Kidney (tissue), 14 donors: ENCODE measurements around the gene RAB6B. TPM values are rescaled to one million over a fixed set of nuclear protein-coding genes. Genes with fewer than 3 reads are reported as not detected.

Experiments used
- DNase-seq, 5 donors: peaks; one replicate each; pipeline ENCODE4 v3.0.0-alpha.2; 2013 to 2020
- FAIRE-seq: peaks from 2 replicates; lab custom pipeline; 2012; peaks lifted over from hg19 to GRCh38; lab: Jason Lieb, UNC
- H3K27ac ChIP-seq, 2 donors: one replicate each; pipeline ENCODE4 v1.7.0; 2013; ENCODE audit warnings: low read depth in 2 of 2, low read length in 2 of 2, inconsistent platforms in 1 of 2
- H3K27me3 ChIP-seq: one replicate; pipeline ENCODE4 v1.7.1; 2013; ENCODE audit warnings: low read length, inconsistent platforms; ENCODE audit not compliant: control insufficient read depth, insufficient read depth
- H3K36me3 ChIP-seq, 3 donors: one replicate each; pipeline versions ENCODE4 v1.7.0 to v1.7.1; 2013; ENCODE audit warnings: low read length in 3 of 3, control low read depth in 1 of 3, inconsistent platforms in 1 of 3; ENCODE audit not compliant: insufficient read depth in 3 of 3, control insufficient read depth in 2 of 3
- H3K4me1 ChIP-seq, 3 donors: one replicate each; pipeline versions ENCODE4 v1.7.0 to v1.7.1; 2013; ENCODE audit warnings: low read length in 3 of 3, inconsistent platforms in 1 of 3, low read depth in 1 of 3; ENCODE audit not compliant: control insufficient read depth in 2 of 3, insufficient read depth in 2 of 3
- H3K4me3 ChIP-seq, 3 donors: one replicate each; pipeline versions ENCODE4 v1.7.0 to v1.8.1; 2013; ENCODE audit warnings: low read length in 3 of 3, control low read depth in 1 of 3, inconsistent platforms in 1 of 3
- H3K9ac ChIP-seq, 3 donors: one replicate each; pipeline versions ENCODE4 v1.7.0 to v1.7.1; 2013; ENCODE audit warnings: low read length in 3 of 3, control low read depth in 1 of 3, inconsistent platforms in 1 of 3
- H3K9me3 ChIP-seq, 3 donors: one replicate each; pipeline versions ENCODE4 v1.7.0 to v1.7.1; 2013; ENCODE audit warnings: low read length in 3 of 3, control low read depth in 1 of 3, inconsistent platforms in 1 of 3; ENCODE audit not compliant: control insufficient read depth in 2 of 3, insufficient read depth in 1 of 3
- intact Hi-C: fragments of 100-400 bp; cut with DNase I; formaldehyde crosslinking; loops from one replicate; pipeline ENCODE4 v1.11.1; 2022
- polyA plus RNA-seq: library from polyadenylated mRNA; stranded (reverse); fragments of 350-450 nt; fragmentation: Illumina TruSeq; extraction: RNeasy Lipid Tissue Mini Kit (QIAGEN cat#74804); gene quantifications from one replicate; pipeline ENCODE4 v1.2.3, GENCODE V29; 2014; ENCODE audit warnings: low read depth, low replicate concordance; ENCODE audit not compliant: insufficient read depth
- total RNA-seq: library from RNA; stranded (reverse); fragmentation: NEBNext Ultra II Directional; extraction: Animal tissue kit (Norgen Biotek cat#: 25700); gene quantifications from one replicate; pipeline ENCODE4 v1.2.1, GENCODE V29; 2021
- TF ChIP-seq, protein P1 (sequence below): IDR thresholded peaks from 3 replicates; pipeline ENCODE4 v1.5.1; 2012; ENCODE audit warnings: mild to moderate bottlenecking, moderate library complexity, borderline replicate concordance; ENCODE audit not compliant: insufficient read depth; ENCODE audit errors: extremely low read depth
- donor health status: control.
- donor health status: control.
- donor health status: control.
- donor health status: control.
- donor health status: control.
- donor health status: DM: yes; HTN: yes; CAD: no.
- donor health status: Normal renal cell carcinoma (clear cell type).

The RAB6B gene
- total and polyA plus RNA-seq, 2 donors from 2014 or later = 6.6 to 17.7 TPM

GRCh38 chr3:133863911-133864310, 31.8 kb downstream of the RAB6B start:
- DNase-seq (peak in 2 of 5 donors; percentile 22 to 33), FAIRE-seq (no peak)
- intact Hi-C loops = no loop called here
- Histone ChIP-seq H3K9me3 (no peaks in the 10 kb centered on the region), H3K4me1 (peaks cover 0 to 2% (median 0%) of the 10 kb centered on the region in 3 donors), H3K9ac (no peak overlapping the region), H3K36me3 (no peaks in the 10 kb centered on the region), H3K4me3 (no peak overlapping the region), H3K27me3 (no peaks in the 10 kb centered on the region), H3K27ac (no peak overlapping the region)
- TF ChIP-seq, protein P1, sequence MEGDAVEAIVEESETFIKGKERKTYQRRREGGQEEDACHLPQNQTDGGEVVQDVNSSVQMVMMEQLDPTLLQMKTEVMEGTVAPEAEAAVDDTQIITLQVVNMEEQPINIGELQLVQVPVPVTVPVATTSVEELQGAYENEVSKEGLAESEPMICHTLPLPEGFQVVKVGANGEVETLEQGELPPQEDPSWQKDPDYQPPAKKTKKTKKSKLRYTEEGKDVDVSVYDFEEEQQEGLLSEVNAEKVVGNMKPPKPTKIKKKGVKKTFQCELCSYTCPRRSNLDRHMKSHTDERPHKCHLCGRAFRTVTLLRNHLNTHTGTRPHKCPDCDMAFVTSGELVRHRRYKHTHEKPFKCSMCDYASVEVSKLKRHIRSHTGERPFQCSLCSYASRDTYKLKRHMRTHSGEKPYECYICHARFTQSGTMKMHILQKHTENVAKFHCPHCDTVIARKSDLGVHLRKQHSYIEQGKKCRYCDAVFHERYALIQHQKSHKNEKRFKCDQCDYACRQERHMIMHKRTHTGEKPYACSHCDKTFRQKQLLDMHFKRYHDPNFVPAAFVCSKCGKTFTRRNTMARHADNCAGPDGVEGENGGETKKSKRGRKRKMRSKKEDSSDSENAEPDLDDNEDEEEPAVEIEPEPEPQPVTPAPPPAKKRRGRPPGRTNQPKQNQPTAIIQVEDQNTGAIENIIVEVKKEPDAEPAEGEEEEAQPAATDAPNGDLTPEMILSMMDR = no peak

DNA sequence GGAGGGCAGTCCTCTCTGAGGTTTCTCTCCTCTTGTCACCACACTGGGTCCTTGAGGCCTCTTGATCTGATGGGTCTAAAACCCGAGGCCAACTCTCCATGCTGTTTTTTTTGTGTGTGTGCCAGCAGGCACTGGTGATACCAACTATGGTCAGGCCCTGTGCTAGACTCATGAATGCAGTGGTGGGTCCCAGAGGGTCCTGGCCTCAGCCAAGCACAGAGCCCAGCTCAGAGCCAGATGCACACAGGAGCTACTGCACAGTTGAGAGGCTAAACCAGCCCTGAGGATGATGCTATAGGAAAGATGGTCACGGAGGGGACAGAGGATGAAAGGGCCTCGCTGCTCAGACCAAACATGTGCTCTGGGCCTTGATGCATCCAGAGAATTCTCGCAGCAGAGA, 33.5 kb downstream of the RAB6B start:
- intact Hi-C loops = no loop called here
- H3K36me3 ChIP-seq = no peaks in the 10 kb centered on the region
- no peaks in the 10 kb centered on the region for H3K27me3 ChIP-seq
- no peak overlapping the region for H3K27ac ChIP-seq
- DNase-seq = peak in 2 of 5 donors; percentile 8 to 45
- no peaks in the 10 kb centered on the region for H3K9me3 ChIP-seq
- H3K4me3 ChIP-seq = no peak overlapping the region
- FAIRE-seq = no peak
- H3K4me1 ChIP-seq = no peaks in the 10 kb centered on the region
- H3K9ac ChIP-seq = no peak overlapping the region
- TF ChIP-seq, protein P1 = no peak

DNA sequence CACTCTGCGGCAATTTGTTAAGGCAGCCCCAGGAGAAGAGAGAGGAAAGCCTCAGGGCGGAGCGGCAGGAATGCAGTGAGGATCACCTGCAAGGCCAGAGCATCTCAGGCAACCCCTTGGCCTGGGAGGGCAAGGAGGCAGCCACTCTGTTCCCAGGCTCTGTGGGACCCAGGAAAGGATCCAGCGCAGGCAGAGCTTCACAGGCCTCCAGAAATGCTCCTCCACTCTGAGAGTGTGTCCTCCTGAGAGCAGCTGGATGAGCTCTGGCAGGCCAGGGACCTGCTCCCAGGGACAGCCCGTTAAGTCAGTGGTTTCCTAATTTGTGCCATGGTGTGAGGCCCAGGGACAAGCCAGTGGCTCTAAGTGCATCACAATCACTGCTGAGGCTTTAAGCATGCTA, 35.2 kb downstream of the RAB6B start:
- Histone ChIP-seq H3K4me3 (no peak overlapping the region), H3K9ac (no peak overlapping the region), H3K27ac (no peak overlapping the region), H3K4me1 (no peaks in the 10 kb centered on the region), H3K36me3 (no peaks in the 10 kb centered on the region), H3K9me3 (no peaks in the 10 kb centered on the region), H3K27me3 (no peaks in the 10 kb centered on the region)
- DNase-seq (peak in 1 of 5 donors; percentile 11), FAIRE-seq (no peak)
- intact Hi-C loops = no loop called here
- TF ChIP-seq, protein P1 = no peak
